ENCODE results near the gene BMP2K. TPM values are rescaled to one million over a fixed set of nuclear protein-coding genes. Genes with fewer than 3 reads are reported as not detected.
"Not testable (repeated sequence)": the region's sequence is repeated elsewhere in the genome, so short reads cannot be mapped to it uniquely, and the experiment has no call there.

The BMP2K gene
- total RNA-seq, 2 donors from 2014 or later: 12.4 to 12.8 TPM

GRCh38 chr4:78907638-78908037 lies 131.5 kb downstream of the BMP2K start:
- no peak for DNase-seq
- Mint-ChIP-seq H3K27me3 (ENCODE audit: low read depth) (no peaks in the 10 kb centered on the region), H3K27ac (no peak overlapping the region), H3K4me3 (no peak overlapping the region), H3K9me3 (no peaks in the 10 kb centered on the region), H3K36me3 (ENCODE audit: insufficient read depth in 2 of 2) (peaks cover 0 to 10% of the 10 kb centered on the region in 2 donors), H3K4me1 (ENCODE audit: low read depth) (no peaks in the 10 kb centered on the region)
- ATAC-seq (replicated peaks in 1 of 2): no peak

GRCh38 chr4:78908974-78909373 lies 132.8 kb downstream of the BMP2K start:
- not testable (repeated sequence) for H3K27ac Mint-ChIP-seq; DNase-seq; H3K9me3 Mint-ChIP-seq; H3K27me3 Mint-ChIP-seq (ENCODE audit: low read depth); ATAC-seq (replicated peaks in 1 of 2); H3K4me3 Mint-ChIP-seq; H3K4me1 Mint-ChIP-seq (ENCODE audit: low read depth); H3K36me3 Mint-ChIP-seq (ENCODE audit: insufficient read depth in 2 of 2)

GRCh38 chr4:78910612-78911011 lies 134.5 kb downstream of the BMP2K start:
- Mint-ChIP-seq H3K27ac (no peak overlapping the region), H3K4me3 (no peak overlapping the region), H3K27me3 (ENCODE audit: low read depth) (no peaks in the 10 kb centered on the region), H3K4me1 (ENCODE audit: low read depth) (no peaks in the 10 kb centered on the region), H3K36me3 (ENCODE audit: insufficient read depth in 2 of 2) (peaks cover 0 to 10% of the 10 kb centered on the region in 2 donors), H3K9me3 (no peaks in the 10 kb centered on the region)
- no peak for DNase-seq
- no peak for ATAC-seq (replicated peaks in 1 of 2)

DNA sequence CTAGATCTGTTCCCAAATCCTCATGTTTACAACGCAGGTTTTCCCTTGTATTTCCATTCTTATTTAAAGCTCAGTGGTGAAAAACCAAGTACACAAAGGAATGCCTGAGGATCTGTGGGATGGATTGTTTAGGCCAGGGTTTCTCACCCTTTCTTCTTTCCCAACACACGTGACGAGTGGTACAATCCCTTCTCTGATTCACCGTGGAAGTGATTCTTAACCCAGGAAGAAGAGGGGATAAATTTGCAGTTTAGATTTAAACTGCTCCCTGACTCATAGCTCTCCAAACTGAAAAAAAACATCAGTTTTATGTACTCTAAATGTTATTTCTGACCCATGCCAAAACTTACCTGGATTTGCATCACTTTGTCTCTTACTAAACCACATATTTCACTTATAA lies 146.1 kb downstream of the BMP2K start:
- Mint-ChIP-seq H3K36me3 (ENCODE audit: insufficient read depth in 2 of 2) (peaks cover 0 to 6% of the 10 kb centered on the region in 2 donors), H3K9me3 (no peaks in the 10 kb centered on the region), H3K27me3 (ENCODE audit: low read depth) (no peaks in the 10 kb centered on the region), H3K4me3 (no peak overlapping the region), H3K27ac (no peak overlapping the region), H3K4me1 (ENCODE audit: low read depth) (peaks cover 7% of the 10 kb centered on the region)
- DNase-seq (no peak), ATAC-seq (replicated peaks in 1 of 2) (no peak)

DNA sequence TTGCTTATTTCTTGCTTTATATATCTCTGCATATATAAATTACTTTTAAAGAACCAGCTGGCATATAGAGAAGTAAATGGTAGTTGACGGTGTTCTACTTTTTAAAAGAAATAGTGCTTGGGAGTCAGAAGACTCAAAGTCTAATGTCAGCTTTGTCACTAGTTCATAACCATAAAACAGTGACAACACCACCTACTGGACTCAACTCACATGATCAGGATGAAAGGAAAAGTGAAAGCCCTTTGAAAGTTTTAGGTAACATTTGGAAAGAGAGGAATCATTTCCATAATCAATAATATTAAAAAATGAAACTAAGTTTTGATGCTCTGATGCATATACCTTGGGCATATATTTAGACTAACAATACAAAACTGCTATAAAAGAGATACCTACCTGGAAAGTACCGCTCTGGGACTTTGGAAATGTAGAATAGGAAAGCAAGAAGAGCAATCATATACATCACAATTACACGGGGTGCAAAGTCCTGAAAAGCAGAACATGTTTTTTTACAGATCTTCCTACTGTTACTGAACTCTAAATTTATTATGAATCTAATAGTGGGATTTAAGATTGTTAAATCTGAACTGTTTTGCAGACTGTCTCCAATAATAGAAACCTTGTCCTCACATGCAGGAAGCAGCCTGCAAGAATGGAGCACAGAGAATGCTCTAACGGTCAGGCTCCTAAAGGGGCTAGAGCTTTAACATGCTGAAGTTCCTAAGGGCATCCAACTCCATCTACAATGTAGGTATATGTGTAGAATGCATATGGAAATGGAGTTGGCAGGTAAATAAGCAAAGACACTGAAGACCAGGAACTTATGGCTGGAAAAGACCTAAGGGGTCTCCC lies 147.5 kb downstream of the BMP2K start:
- Mint-ChIP-seq H3K9me3 (no peaks in the 10 kb centered on the region), H3K36me3 (ENCODE audit: insufficient read depth in 2 of 2) (peaks cover 0 to 6% of the 10 kb centered on the region in 2 donors), H3K27me3 (ENCODE audit: low read depth) (no peaks in the 10 kb centered on the region), H3K4me1 (ENCODE audit: low read depth) (peaks cover 7% of the 10 kb centered on the region), H3K27ac (no peak overlapping the region), H3K4me3 (no peak overlapping the region)
- DNase-seq: no peak
- no peak for ATAC-seq (replicated peaks in 1 of 2)

DNA sequence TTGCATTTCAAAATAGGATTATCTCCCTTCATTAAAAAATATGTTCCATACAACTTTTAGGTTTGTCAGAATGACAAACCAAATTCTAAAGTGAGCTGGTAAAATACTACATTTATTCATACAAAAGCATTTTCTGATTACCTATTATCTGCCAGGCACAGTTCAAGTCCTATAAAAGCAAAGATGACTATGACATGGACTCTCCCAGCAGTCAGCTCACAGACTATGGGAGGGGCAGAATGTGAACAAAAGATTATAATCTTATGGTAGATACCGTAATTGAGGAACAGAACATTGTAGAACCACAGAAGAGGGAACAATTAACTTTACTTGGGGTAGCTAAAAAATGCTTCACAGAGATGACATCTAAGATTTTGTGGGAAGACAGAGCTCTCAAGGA lies 150.7 kb downstream of the BMP2K start:
- DNase-seq (no peak), ATAC-seq (replicated peaks in 1 of 2) (no peak)
- Mint-ChIP-seq H3K36me3 (ENCODE audit: insufficient read depth in 2 of 2) (peaks cover 2 to 9% of the 10 kb centered on the region in 2 donors), H3K27me3 (ENCODE audit: low read depth) (no peaks in the 10 kb centered on the region), H3K4me1 (ENCODE audit: low read depth) (peaks cover 7% of the 10 kb centered on the region), H3K9me3 (no peaks in the 10 kb centered on the region), H3K4me3 (no peak overlapping the region), H3K27ac (peak overlapping the region; percentile 51)

DNA sequence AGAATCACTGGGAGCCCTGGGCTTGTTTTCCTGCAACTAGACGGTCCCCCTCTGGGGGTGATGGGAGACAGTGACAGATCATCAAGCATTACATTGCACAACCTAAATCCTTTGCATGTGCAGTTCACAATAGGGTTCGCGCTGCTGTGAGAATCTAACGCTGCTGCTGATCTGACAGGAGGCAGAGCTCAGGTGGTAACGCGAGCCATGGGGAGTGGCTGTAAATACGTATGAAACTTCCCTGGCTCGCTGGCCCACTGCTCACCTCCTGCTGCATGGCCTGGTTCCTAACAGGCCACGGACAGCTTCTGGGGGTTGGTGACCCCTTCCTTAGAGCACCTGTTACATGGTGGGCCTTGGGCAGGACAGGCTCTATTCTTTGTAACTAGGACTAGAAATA lies 152.7 kb downstream of the BMP2K start:
- H3K27ac Mint-ChIP-seq: no peak overlapping the region
- no peaks in the 10 kb centered on the region for H3K9me3 Mint-ChIP-seq
- no peak for DNase-seq
- H3K36me3 Mint-ChIP-seq (ENCODE audit: insufficient read depth in 2 of 2): peaks cover 2 to 9% of the 10 kb centered on the region in 2 donors
- peaks cover 2% of the 10 kb centered on the region for H3K4me1 Mint-ChIP-seq (ENCODE audit: low read depth)
- H3K27me3 Mint-ChIP-seq (ENCODE audit: low read depth): no peaks in the 10 kb centered on the region
- no peak overlapping the region for H3K4me3 Mint-ChIP-seq
- ATAC-seq (replicated peaks in 1 of 2): no peak

- H3K36me3 Mint-ChIP-seq (ENCODE audit: insufficient read depth in 2 of 2): peaks cover 2 to 9% of the 10 kb centered on the region in 2 donors
- H3K27ac Mint-ChIP-seq: no peak overlapping the region
- ATAC-seq (replicated peaks in 1 of 2) (no peak), DNase-seq (no peak)
- H3K4me3 Mint-ChIP-seq: no peak overlapping the region
- H3K27me3 Mint-ChIP-seq (ENCODE audit: low read depth): no peaks in the 10 kb centered on the region
- H3K9me3 Mint-ChIP-seq: no peaks in the 10 kb centered on the region
- no peaks in the 10 kb centered on the region for H3K4me1 Mint-ChIP-seq (ENCODE audit: low read depth)
Observed at GRCh38 chr4:78930016-78930629, 154.0 kb downstream of the BMP2K start.

DNA sequence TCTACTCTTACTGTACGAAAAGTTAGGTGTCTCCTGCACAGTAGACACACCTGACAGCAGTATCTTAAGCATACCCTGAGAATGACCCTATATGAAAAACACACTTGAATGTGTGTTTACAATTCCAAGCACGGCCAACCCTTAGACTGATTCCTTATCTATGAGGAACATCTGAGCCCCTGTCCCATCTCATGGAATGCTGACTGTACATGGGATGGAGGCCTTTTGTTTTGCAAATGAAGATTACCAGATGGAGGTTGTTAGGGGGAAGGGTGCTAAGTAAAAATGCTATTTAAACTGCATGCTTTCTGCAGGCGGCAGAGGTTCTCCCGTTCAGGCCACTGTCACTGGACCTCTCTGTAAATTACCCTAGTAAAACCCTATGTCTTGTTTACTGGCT lies 160.8 kb downstream of the BMP2K start:
- Mint-ChIP-seq H3K27ac (no peak overlapping the region), H3K9me3 (no peaks in the 10 kb centered on the region), H3K4me1 (ENCODE audit: low read depth) (peaks cover 36% of the 10 kb centered on the region), H3K36me3 (ENCODE audit: insufficient read depth in 2 of 2) (no peaks in the 10 kb centered on the region), H3K27me3 (ENCODE audit: low read depth) (peaks cover 3% of the 10 kb centered on the region), H3K4me3 (peak overlapping the region in 1 of 2 donors; percentile 94)
- ATAC-seq (replicated peaks in 1 of 2) (no peak), DNase-seq (no peak)

- Mint-ChIP-seq H3K36me3 (ENCODE audit: insufficient read depth in 2 of 2) (no peaks in the 10 kb centered on the region), H3K9me3 (no peaks in the 10 kb centered on the region), H3K27me3 (ENCODE audit: low read depth) (peaks cover 8% of the 10 kb centered on the region), H3K4me1 (ENCODE audit: low read depth) (peaks cover 36% of the 10 kb centered on the region), H3K4me3 (peak overlapping the region; percentile 21 to 94), H3K27ac (no peak overlapping the region)
- ATAC-seq (replicated peaks in 1 of 2) (no peak), DNase-seq (no peak)
Observed at GRCh38 chr4:78937837-78938236, 161.7 kb downstream of the BMP2K start.

GRCh38 chr4:78938474-78938867 lies 162.3 kb downstream of the BMP2K start:
- H3K4me1 Mint-ChIP-seq (ENCODE audit: low read depth): peaks cover 36% of the 10 kb centered on the region
- DNase-seq: no peak
- H3K27ac Mint-ChIP-seq: peak overlapping the region; percentile 85
- peak overlapping the region; percentile 94 to 99 for H3K4me3 Mint-ChIP-seq
- no peaks in the 10 kb centered on the region for H3K36me3 Mint-ChIP-seq (ENCODE audit: insufficient read depth in 2 of 2)
- no peaks in the 10 kb centered on the region for H3K9me3 Mint-ChIP-seq
- peaks cover 15% of the 10 kb centered on the region for H3K27me3 Mint-ChIP-seq (ENCODE audit: low read depth)
- no peak for ATAC-seq (replicated peaks in 1 of 2)

DNA sequence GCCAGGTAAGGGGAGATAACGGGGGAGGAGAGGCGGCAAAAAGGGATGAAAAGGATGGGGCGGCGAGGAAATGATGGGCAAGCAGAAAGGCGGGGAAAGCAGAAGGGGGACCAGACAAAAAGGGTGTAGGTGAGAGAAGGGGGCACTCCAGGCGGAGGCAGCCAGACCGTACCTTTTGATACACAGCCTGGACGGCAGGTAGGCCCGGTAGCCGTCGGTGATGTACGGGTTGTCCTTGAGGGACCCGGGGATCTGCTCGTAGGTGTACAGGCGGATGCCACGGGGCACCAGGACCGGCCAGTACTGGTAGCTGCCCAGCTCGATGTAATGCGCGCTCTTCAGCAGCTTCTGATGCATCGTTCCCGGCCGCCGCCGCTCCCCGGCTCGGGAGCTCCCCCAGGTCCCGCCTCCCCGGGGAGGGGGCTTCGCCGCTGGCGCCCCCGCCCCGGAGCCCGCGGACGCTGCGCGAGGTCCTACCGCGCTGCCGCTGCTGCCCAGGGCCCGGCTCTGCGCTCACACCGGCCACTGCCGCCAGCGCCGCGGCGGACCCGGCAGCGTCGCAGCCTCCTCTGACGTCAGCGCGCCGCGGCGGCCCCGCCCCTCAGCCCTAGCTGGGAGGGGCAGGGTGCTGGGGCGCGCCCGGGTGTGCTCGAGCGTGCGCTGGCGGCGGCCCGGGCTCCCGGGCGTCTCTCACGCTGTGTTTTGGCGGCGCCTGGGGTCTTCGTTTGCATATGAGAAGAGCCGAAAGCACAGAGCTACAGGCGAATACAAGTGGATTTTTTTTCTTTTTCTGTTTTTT lies 162.9 kb downstream of the BMP2K start, which contains the start of gene PAQR3:
Gene PAQR3, minus strand, starts transcription at position 571 of the 799 bp plus-strand sequence. Its CDS starts 214 bp downstream, at position 357.
- Mint-ChIP-seq H3K27me3 (ENCODE audit: low read depth) (peaks cover 21% of the 10 kb centered on the region), H3K4me3 (peak within 1 kb of the TSS; percentile 94 to 99), H3K36me3 (ENCODE audit: insufficient read depth in 2 of 2) (no peaks in the 10 kb centered on the region), H3K27ac (peak within 1 kb of the TSS; percentile 85), H3K9me3 (no peaks in the 10 kb centered on the region), H3K4me1 (ENCODE audit: low read depth) (peaks cover 36% of the 10 kb centered on the region)
- ATAC-seq (replicated peaks in 1 of 2): peak; percentile 95 to 97
- DNase-seq: peak; percentile 88 to 92

GRCh38 chr4:78939667-78940008 lies 163.5 kb downstream of the BMP2K start:
- H3K27me3 Mint-ChIP-seq (ENCODE audit: low read depth): peaks cover 26% of the 10 kb centered on the region
- peak overlapping the region; percentile 84 to 89 for H3K4me3 Mint-ChIP-seq
- DNase-seq (no peak), ATAC-seq (replicated peaks in 1 of 2) (no peak)
- H3K27ac Mint-ChIP-seq: peak overlapping the region; percentile 44
- peaks cover 41% of the 10 kb centered on the region for H3K4me1 Mint-ChIP-seq (ENCODE audit: low read depth)
- no peaks in the 10 kb centered on the region for H3K9me3 Mint-ChIP-seq
- no peaks in the 10 kb centered on the region for H3K36me3 Mint-ChIP-seq (ENCODE audit: insufficient read depth in 2 of 2)

Data from activated T-cell treated with anti-CD3 and anti-CD28 coated beads, Interleukin-2, amount 50 U/mL, for 72 hours (primary cell).